HEK293T (cell line): ENCODE results near the gene ADAMTS17.

ENCODE experiments used
- ARNT ChIP-seq: fragments of 450-650 bp; IDR thresholded peaks from 2 replicates; pipeline ENCODE4 v1.6.1; 2017; ENCODE audit warnings: mild to moderate bottlenecking
- BHLHE40 ChIP-seq: fragments of 450-650 bp; IDR thresholded peaks from 2 replicates; pipeline ENCODE4 v1.6.1; 2016; ENCODE audit warnings: mild to moderate bottlenecking, moderate library complexity, borderline replicate concordance
- ELF4 ChIP-seq: fragments of 450-650 bp; IDR thresholded peaks from 2 replicates; pipeline ENCODE4 v1.6.1; 2017; ENCODE audit warnings: antibody characterized with exemption
- FOXA1 ChIP-seq: fragments of 450-650 bp; IDR thresholded peaks from 2 replicates; pipeline ENCODE4 v1.6.1; 2016; ENCODE audit warnings: mild to moderate bottlenecking
- FOXK2 ChIP-seq: fragments of 450-650 bp; IDR thresholded peaks from 2 replicates; pipeline ENCODE4 v1.6.1; 2016; ENCODE audit warnings: mild to moderate bottlenecking
- FOXM1 ChIP-seq: fragments of 450-650 bp; IDR thresholded peaks from 2 replicates; pipeline ENCODE4 v1.6.1; 2017; ENCODE audit warnings: mild to moderate bottlenecking, borderline replicate concordance
- HDGF ChIP-seq: fragments of 450-650 bp; IDR thresholded peaks from 2 replicates; pipeline ENCODE4 v1.6.1; 2017; ENCODE audit warnings: antibody characterized with exemption, borderline replicate concordance
- L3MBTL2 ChIP-seq: fragments of 450-650 bp; conservative IDR thresholded peaks from 2 replicates; pipeline ENCODE4 v1.6.1; 2016; ENCODE audit warnings: mild to moderate bottlenecking
- NFRKB ChIP-seq: fragments of 450-650 bp; IDR thresholded peaks from 2 replicates; pipeline ENCODE4 v1.6.1; 2016; ENCODE audit warnings: mild to moderate bottlenecking, moderate library complexity
- PKNOX1 ChIP-seq: fragments of 450-650 bp; IDR thresholded peaks from 2 replicates; pipeline ENCODE4 v1.6.1; 2016
- SP1 ChIP-seq: fragments of 450-650 bp; IDR thresholded peaks from 2 replicates; pipeline ENCODE4 v1.6.1; 2017
- SUZ12 ChIP-seq: fragments of 450-650 bp; IDR thresholded peaks from 2 replicates; pipeline ENCODE4 v1.6.1; 2016; ENCODE audit warnings: mild to moderate bottlenecking
- TARDBP ChIP-seq: fragments of 450-650 bp; IDR thresholded peaks from 2 replicates; pipeline ENCODE4 v1.6.1; 2016
- ZNF384 ChIP-seq: fragments of 450-650 bp; IDR thresholded peaks from 2 replicates; pipeline ENCODE4 v1.6.1; 2016

- TF ChIP-seq FOXA1 (no peak), BHLHE40 (no peak), PKNOX1 (no peak), ZNF384 (no peak), SP1 (no peak), ARNT (no peak), SUZ12 (no peak), FOXK2 (no peak), TARDBP (no peak), NFRKB (no peak), ELF4 (no peak), L3MBTL2 (no peak), FOXM1 (no peak), HDGF (no peak)
Observed at GRCh38 chr15:100205549-100206295, 136.1 kb downstream of the ADAMTS17 start.
